GM21360 (cell line): ENCODE measurements around the gene XRCC1.
A peak's percentile ranks its signal among the peaks of the same experiment; 100 is the strongest.
"Not testable (repeated sequence)": the region's sequence is repeated elsewhere in the genome, so short reads cannot be mapped to it uniquely, and the experiment has no call there.

Experiments
- ATAC-seq: cut with Tn5 transposase; IDR thresholded peaks from one replicate; pipeline ENCODE4 v1.9.1; 2021; ENCODE audit warnings: mild to moderate bottlenecking, moderate library complexity; ENCODE audit not compliant: unreplicated experiment

The XRCC1 gene

DNA sequence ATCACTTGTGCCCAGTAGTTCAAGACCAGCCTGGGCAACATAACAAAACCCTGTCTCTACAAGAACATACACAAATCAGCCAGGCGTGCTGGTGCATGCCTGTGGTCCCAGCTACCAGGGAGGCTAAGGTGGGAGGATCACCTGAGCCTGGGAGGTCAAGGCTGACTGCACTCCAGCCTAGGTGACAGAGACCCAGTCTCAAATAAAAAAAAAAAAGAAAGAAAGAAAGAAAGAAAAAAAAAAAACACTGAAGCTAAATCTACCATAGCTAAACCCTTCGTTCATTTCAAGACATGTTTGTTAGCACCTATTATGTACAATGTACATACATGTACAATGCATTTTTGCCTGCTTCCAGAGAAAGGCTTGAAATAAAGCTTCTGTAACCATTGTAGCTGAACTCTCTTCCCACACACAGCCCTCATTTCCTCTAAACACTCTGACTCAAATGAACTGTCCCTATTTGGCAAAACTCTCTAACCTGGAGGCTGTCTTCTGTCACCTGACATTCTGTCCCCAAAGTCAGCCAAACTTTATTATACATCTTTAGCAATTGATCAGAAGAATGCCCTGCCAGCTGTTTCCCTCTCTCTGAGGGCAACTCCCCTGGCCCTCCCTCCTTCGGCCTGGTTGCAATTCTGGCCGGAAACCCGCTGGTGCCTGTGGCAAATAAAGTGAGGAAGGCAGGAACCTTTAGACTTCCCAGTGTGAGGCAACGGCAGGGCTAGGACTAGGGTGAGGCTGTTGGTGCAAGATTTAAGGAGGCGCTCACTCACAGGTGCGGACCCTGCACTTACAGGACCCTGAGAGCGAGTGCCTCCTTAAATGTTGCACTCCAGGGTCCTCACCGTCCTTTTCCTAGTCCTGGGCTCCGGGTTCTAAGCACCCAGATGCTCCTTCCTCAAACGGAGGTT lies 50.1 kb downstream of the XRCC1 start:
- ATAC-seq: peak; percentile 41

DNA sequence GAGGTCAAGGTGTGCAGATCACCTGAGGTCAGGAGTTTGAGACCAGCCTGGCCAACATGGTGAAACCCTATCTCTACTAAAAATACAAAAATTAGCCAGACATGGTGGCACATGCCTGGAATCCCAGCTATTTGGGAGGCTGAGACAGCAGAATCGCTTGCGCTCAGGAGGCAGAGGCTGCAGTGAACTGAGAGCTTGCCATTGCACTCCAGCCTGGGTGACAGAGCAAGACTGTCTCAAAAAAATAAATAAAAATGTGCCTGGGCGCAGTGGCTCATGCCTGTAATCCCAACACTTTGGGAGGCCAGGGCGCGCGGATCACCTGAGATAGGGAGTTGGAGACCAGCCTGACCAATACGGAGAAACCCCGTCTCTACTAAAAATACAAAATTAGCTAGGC lies 51.6 kb downstream of the XRCC1 start:
- ATAC-seq: not testable (repeated sequence)

DNA sequence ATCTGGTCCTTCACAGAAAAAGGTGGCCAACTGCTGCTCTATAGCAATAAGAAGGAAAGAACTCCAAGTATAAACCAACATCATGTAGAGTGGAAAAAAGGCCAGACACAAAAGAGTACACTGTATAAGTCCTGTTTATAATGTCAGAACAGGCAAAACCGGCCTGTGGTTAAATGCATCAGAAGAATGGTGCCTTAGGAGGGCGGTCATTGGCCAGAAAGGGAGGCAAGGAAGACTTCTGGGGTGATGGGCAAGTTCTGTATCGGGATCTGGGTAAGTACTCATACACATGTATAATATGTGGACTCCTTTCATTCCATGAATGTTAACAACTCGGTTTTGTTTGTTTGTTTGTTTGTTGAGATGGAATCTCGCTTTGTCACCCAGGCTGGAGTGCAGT lies 52.4 kb downstream of the XRCC1 start:
- ATAC-seq: no peak

GRCh38 chr19:43519436-43520088 lies 55.8 kb downstream of the XRCC1 start:
- no peak for ATAC-seq

- ATAC-seq: no peak
Observed at GRCh38 chr19:43518051-43518450, 57.3 kb downstream of the XRCC1 start.

DNA sequence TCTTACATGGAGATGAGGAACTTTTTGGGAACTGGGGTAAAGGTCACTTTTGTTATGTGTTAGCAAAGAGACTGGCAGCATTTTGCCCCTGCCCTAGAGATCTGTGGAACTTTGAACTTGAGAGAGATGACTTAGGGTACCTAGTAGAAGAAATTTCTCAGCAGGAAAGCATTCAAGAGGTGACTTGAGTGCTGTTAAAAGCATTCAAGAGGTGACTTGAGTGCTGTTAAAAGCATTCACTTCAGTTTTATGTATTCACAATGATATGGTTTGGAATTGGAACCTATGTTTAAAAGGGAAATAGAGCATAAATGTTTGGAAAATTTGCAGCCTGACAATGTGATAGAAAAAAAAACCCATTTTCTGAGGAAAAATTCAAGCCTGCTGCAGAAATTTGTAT lies 62.9 kb downstream of the XRCC1 start:
- not testable (repeated sequence) for ATAC-seq

GRCh38 chr19:43511324-43511723 lies 64.0 kb downstream of the XRCC1 start:
- ATAC-seq: no peak

DNA sequence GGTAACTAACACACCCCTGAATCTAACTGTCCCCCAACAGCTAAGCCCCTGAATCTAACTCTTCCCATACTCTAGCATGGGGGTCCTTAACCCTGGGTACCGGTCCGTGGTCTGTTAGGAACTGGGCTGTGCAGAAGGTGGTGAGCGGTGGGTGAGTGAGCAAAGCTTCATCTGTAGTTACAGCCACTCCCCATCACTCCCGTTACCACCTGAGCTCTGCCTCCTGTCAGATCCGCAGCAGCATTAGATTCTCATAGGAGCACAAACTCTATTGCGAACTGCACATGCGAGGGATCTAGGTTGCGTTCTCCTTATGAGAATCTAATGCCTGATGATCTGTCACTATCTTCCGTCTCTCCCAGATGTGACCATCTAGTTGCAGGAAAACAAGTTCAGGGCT lies 64.6 kb downstream of the XRCC1 start:
- no peak for ATAC-seq

DNA sequence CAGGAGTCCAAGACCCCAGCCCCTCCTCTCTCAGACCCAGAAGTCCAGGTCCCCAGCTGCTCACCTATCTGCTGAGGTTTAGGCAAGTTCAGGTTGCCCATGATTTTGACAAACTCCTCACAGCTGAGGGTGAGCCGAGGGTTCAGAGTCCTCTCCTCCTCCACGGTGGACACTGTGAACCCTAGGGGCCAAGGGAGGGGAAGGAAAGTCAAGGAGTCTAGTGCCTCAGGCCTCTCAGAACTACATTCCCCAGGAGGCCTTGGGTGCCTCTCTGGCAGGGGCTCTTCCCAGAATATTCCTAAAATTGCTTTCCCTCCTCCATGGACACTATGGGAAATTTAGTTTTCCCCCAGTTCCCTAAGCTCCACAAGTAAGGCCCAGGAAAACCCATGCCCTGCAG lies 67.4 kb downstream of the XRCC1 start:
- ATAC-seq: no peak

DNA sequence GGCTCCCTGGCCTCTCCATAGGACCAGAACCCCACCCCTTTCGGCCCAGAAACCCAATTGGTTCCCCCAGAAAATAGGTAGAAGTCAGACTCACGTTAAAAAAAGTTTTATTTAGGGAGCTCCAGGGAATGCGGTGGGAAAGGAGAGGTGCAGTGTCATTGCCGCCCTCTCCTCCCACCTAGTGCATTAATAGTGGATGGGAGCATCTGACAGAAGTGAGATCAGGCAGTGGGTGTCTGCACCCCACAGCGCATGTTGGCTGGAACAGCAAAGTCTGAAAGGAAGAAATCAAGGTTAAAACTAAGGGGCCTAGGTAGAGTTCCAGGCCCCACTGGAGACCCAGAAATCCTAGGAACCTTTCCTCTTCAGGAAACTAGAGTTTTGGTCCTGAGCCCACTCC lies 68.7 kb downstream of the XRCC1 start:
- ATAC-seq: no peak

DNA sequence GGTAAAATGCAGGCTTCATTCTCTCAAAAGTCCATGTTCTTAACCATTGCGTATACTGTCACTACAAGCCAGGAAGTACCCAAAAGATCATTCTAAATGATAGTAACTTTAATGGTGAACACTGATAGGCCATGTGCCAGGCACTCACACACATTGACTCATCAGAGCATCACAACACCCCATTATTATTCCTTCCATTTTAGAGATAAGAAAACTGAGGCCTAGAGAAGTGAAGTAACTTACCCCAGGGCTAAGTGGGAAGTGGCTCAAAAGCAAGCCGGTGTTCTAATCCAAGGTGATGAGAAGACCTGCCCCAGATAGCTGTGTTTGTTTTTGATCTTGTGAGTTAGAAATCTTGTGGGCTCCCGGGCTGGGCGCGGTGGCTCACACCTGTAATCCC lies 69.4 kb downstream of the XRCC1 start:
- ATAC-seq: no peak

DNA sequence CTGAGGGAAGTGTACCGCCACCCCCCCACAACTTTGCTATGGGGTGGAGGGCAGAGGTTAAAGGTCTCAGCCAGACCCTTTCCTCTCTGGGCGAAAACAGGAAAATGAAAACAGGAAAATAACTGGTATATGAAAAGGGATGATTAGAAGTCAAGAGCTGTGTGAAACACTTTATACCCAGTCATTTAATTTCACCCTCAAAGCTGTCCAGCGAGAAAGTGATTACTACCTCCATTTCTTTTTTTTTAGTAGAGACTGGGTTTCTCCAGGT lies 70.2 kb downstream of the XRCC1 start:
- ATAC-seq: no peak

- ATAC-seq: no peak
Observed at GRCh38 chr19:43504426-43505185, 70.7 kb downstream of the XRCC1 start, which contains the start of gene PHLDB3. Gene PHLDB3, minus strand, starts transcription at chr19:43504746. Its CDS starts 628 bp downstream, at chr19:43504118.

DNA sequence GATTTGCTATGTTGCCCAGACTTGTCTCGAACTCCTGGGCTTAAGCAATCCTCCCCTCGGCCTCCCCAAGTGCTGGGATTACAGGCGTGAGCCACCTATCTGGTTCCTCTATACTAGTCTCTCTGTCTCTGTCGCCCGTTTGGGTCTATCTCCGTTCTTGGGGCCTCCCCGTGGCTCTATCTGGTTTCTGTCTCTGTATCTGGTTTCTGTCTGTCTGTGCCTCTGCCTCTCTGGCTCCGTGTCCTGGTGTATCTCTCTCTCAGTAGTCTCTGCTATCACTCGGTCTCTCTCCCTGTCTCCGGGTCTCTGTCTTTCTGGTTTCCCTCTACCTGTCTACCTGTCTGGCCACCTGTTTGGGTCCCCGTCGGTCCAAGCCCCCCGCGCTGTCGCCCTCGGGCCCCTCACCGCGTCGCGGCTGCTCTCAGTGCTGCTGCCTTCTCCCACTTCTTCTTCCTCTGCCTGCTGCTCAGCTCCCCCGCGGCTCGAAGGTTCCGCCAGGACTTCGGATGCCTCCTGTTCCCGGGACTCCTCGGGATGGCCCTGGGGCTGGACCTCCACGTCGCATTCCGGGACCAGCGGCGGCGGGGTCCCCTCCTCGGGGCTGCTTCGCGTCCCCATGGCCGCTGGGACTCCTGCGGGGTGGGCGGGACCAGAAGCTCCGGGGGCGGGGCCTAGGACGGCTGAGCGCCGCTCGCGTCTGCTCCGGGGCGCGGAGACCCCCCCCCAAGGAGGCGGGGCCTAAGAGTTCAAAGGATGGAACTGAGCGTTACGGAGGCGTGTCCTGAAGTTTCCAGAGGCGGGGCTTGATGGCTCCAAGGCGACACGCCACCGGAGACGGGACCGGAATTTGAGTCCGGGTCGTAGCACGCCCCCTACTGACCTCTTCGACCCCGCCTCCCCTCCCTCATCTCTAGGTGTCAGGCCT lies 71.6 kb downstream of the XRCC1 start:
- ATAC-seq: peak; percentile 88

- no peak for ATAC-seq
Observed at GRCh38 chr19:43502419-43502976, 72.8 kb downstream of the XRCC1 start.

DNA sequence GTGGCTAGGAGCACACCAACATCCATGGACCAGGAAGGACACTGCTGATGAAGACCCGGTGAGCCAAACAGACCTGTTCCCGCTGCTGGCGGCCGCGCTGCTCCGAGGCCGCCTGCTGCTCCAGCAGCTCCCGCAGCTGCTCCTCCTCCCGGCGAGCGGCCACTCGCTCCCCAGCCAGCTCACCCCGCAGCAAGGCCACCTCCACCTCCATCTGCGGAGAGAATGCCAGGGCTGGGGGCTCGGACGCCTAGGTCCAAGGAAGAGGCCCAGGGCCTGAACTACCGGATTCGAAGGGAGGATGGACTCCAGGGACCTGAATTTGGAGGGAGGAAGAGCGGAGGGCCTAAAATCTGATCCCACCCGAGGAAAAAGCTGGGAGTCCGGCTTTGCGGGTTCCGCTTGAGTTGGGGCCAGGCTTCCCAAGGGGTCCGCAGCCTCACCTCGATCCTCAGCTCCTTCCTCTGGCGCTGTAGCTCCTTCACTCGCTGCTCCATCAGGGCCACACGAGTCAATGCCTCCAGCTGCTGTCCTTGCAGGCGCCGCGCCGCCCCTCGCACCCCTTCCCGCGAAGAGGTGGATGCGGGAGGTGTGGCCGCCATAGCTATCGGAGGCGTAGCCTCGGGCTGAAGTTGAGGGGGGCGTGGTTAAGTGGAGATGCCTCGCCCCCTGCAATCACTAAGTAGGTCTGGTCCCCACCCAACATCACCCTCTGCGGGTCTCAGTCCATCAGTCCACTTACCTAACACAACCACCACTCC lies 73.5 kb downstream of the XRCC1 start:
- no peak for ATAC-seq

DNA sequence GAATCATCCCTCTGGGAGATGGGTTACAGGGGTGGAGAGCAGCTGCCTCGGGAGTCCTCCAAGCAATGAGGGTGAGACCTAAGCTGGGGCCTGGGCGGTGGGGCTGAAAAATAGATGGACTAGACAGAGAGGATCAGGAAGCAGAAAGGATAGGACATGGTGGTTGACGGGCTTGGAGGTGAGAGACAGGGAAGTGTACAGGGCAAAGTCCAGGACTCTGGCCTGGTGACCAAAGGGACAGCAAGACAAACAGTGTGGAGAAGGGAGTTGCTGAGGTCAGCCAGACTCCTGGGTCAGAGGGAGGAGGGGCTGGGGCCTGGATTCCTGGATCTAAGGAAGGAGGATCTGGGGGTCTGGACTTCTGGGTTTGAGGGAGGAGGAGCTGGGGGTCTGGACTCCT lies 76.3 kb downstream of the XRCC1 start:
- ATAC-seq: no peak

GRCh38 chr19:43498233-43498842 lies 77.0 kb downstream of the XRCC1 start:
- no peak for ATAC-seq

DNA sequence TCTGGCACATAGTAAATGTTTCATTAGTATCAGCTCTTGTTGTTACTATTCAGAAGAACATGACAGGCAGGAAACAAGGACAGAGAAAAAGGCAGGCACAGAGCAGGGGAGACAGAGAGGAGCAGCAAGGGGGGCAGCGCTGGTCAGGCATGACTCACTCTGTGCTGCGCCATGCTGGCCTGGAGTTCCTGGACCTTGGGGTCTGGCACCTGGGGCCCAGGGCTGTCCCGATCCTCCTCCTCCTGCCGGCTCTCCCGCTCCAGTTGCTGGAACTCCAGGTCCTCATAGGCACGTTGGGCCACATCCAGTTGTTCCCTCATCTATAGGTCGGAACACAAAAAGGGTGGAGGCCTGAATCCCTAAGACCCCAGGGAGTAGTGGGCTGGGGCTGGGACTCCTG lies 78.4 kb downstream of the XRCC1 start:
- ATAC-seq: no peak
